ENCODE results near the gene HOXD1.

The HOXD1 gene

DNA sequence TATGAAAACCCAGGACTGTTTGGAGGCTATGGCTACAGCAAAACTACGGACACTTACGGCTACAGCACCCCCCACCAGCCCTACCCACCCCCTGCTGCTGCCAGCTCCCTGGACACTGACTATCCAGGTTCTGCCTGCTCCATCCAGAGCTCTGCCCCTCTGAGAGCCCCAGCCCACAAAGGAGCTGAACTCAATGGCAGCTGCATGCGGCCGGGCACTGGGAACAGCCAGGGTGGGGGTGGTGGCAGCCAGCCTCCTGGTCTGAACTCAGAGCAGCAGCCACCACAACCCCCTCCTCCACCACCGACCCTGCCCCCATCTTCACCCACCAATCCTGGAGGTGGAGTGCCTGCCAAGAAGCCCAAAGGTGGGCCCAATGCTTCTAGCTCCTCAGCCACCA lies 19.3 kb upstream of the HOXD1 start:
- no peak for DNase-seq (ENCODE audit: low spot score in 2 of 2)
- no peaks in the 10 kb centered on the region for H3K36me3 Mint-ChIP-seq
- H3K27me3 Mint-ChIP-seq = peaks cover 30% of the 10 kb centered on the region
- no peak overlapping the region for H3K4me3 Mint-ChIP-seq
- peaks cover 3% of the 10 kb centered on the region for H3K4me1 Mint-ChIP-seq
- H3K27ac Mint-ChIP-seq = no peak overlapping the region
- peaks cover 1% of the 10 kb centered on the region for H3K9me3 Mint-ChIP-seq
- no peak for ATAC-seq (ENCODE audit: low read depth)

DNA sequence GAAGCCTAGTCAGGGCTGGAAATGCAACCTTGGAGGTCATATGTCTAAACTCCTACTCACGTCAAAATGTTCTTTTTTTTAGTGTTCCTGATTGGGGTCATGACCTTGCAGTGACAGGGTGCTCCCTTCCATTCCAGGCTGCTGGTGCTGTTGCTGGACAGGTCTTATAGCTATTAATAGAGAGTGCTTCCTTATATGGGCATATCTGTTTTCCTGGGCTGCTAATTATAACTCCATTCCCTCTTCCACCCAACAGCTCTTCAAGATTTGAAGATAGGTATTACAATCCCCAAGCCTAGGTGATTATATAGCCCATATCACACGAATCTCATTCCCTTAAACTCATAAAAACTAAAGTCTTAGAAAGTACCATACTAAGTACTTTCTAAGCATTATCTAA lies 18.8 kb upstream of the HOXD1 start:
- Mint-ChIP-seq H3K27me3 (peaks cover 28% of the 10 kb centered on the region), H3K27ac (no peak overlapping the region), H3K4me3 (no peak overlapping the region), H3K4me1 (peaks cover 3% of the 10 kb centered on the region), H3K36me3 (no peaks in the 10 kb centered on the region), H3K9me3 (no peaks in the 10 kb centered on the region)
- ATAC-seq (ENCODE audit: low read depth) = no peak
- no peak for DNase-seq (ENCODE audit: low spot score in 2 of 2)

DNA sequence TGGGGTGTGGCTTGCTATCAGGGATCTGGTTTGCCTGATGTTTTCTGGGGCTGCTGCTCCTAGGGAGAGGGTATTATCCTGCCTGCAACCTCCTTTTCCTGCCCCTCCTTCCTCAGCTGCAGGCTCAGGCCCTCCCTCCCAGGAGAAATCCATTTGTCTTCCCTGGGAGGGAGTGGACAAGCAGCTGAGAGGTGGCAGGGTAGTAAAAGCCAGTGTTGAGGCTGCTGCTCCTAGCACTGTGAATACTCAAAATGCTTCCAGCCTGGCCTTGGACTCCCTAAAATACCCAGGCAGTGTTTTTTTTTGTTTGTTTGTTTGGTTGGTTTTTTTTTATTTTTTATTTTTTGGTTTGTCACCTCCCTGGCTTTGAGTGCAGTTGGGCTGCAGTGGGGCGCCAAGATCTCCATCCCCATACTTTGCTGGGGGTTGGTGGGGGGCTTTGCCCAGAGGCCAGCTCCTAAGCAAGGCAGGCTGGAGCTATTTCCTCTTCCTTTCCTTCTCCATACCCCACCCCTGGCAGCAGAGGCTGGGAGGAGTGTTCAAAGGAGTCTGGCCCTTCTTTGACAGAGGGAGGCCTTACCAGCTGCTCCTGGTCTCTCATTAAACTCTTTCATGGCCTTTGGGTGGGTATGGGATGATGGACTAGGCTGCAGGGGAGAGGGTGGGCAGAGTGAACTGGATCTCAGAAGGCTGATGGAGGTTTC lies 17.7 kb upstream of the HOXD1 start:
- Mint-ChIP-seq H3K4me1 (peaks cover 3% of the 10 kb centered on the region), H3K4me3 (no peak overlapping the region), H3K27me3 (peaks cover 32% of the 10 kb centered on the region), H3K36me3 (no peaks in the 10 kb centered on the region), H3K9me3 (no peaks in the 10 kb centered on the region), H3K27ac (no peak overlapping the region)
- DNase-seq (ENCODE audit: low spot score in 2 of 2) (no peak), ATAC-seq (ENCODE audit: low read depth) (no peak)

DNA sequence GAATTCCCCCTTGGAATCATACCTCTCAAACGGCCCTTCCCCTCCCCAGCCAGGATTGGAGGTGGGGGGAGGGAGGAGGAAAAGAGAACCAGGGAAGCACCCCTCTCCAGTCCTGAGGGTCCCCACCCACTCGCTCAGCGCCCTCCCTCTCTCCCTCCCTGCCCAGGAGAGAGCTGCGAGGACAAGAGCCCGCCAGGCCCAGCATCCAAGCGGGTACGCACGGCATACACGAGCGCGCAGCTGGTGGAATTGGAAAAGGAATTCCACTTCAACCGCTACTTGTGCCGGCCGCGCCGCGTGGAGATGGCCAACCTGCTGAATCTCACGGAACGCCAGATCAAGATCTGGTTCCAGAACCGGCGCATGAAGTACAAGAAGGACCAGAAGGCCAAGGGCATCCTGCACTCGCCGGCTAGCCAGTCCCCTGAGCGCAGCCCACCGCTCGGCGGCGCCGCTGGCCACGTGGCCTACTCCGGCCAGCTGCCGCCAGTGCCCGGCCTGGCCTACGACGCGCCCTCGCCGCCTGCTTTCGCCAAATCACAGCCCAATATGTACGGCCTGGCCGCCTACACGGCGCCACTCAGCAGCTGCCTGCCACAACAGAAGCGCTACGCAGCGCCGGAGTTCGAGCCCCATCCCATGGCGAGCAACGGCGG lies 17.0 kb upstream of the HOXD1 start:
- ATAC-seq (ENCODE audit: low read depth) (no peak), DNase-seq (ENCODE audit: low spot score in 2 of 2) (no peak)
- no peaks in the 10 kb centered on the region for H3K9me3 Mint-ChIP-seq
- H3K27me3 Mint-ChIP-seq = peaks cover 31% of the 10 kb centered on the region
- H3K4me3 Mint-ChIP-seq = no peak overlapping the region
- no peaks in the 10 kb centered on the region for H3K36me3 Mint-ChIP-seq
- no peak overlapping the region for H3K27ac Mint-ChIP-seq
- H3K4me1 Mint-ChIP-seq = peaks cover 3% of the 10 kb centered on the region

DNA sequence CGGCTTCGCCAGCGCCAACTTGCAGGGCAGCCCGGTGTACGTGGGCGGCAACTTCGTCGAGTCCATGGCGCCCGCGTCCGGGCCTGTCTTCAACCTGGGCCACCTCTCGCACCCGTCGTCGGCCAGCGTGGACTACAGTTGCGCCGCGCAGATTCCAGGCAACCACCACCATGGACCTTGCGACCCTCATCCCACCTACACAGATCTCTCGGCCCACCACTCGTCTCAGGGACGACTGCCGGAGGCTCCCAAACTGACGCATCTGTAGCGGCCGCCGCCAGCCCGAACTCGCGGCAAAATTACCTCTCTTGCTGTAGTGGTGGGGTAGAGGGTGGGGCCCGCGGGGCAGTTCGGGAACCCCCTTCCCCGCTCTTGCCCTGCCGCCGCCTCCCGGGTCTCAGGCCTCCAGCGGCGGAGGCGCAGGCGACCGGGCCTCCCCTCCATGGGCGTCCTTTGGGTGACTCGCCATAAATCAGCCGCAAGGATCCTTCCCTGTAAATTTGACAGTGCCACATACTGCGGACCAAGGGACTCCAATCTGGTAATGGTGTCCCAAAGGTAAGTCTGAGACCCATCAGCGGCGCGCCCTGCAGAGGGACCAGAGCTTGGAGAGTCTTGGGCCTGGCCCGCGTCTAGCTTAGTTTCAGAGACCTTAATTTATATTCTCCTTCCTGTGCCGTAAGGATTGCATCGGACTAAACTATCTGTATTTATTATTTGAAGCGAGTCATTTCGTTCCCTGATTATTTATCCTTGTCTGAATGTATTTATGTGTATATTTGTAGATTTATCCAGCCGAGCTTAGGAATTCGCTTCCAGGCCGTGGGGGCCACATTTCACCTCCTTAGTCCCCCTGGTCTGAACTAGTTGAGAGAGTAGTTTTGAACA lies 16.2 kb upstream of the HOXD1 start:
- no peaks in the 10 kb centered on the region for H3K36me3 Mint-ChIP-seq
- H3K9me3 Mint-ChIP-seq = no peaks in the 10 kb centered on the region
- H3K4me1 Mint-ChIP-seq = peaks cover 3% of the 10 kb centered on the region
- ATAC-seq (ENCODE audit: low read depth) (no peak), DNase-seq (ENCODE audit: low spot score in 2 of 2) (no peak)
- H3K4me3 Mint-ChIP-seq = no peak overlapping the region
- peaks cover 32% of the 10 kb centered on the region for H3K27me3 Mint-ChIP-seq
- H3K27ac Mint-ChIP-seq = no peak overlapping the region

DNA sequence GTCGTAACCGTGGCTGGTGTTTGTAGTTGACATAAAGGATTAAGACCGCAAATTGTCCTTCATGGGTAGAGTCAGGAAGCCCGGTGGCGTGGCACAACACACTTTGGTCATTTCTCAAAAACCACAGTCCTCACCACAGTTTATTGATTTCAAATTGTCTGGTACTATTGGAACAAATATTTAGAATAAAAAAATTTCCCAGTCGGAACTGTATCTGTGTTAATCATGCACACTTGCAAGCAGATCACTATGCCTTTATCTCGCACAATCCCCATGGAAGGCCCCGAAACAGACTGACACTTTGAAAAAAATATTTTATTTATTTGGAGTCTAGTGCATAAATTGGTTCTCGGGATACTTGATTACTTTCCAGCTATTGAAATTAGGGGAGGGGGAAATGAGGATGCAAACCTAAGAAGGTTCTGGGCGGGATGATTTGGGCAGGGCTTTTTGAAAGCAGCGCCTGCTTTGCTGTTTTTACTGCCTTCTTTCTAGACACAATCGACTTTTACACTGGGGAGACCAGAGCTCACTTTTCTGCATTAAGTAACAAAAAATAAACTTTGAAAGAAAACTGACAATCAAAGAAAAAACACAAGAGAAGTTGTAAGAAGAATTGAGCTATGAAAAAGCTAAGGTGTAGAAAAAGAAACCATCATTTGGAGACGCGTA lies 15.4 kb upstream of the HOXD1 start:
- ATAC-seq (ENCODE audit: low read depth) = no peak
- no peak overlapping the region for H3K4me3 Mint-ChIP-seq
- no peaks in the 10 kb centered on the region for H3K36me3 Mint-ChIP-seq
- no peaks in the 10 kb centered on the region for H3K9me3 Mint-ChIP-seq
- no peak overlapping the region for H3K27ac Mint-ChIP-seq
- peaks cover 36% of the 10 kb centered on the region for H3K27me3 Mint-ChIP-seq
- peaks cover 3% of the 10 kb centered on the region for H3K4me1 Mint-ChIP-seq
- no peak for DNase-seq (ENCODE audit: low spot score in 2 of 2)

DNA sequence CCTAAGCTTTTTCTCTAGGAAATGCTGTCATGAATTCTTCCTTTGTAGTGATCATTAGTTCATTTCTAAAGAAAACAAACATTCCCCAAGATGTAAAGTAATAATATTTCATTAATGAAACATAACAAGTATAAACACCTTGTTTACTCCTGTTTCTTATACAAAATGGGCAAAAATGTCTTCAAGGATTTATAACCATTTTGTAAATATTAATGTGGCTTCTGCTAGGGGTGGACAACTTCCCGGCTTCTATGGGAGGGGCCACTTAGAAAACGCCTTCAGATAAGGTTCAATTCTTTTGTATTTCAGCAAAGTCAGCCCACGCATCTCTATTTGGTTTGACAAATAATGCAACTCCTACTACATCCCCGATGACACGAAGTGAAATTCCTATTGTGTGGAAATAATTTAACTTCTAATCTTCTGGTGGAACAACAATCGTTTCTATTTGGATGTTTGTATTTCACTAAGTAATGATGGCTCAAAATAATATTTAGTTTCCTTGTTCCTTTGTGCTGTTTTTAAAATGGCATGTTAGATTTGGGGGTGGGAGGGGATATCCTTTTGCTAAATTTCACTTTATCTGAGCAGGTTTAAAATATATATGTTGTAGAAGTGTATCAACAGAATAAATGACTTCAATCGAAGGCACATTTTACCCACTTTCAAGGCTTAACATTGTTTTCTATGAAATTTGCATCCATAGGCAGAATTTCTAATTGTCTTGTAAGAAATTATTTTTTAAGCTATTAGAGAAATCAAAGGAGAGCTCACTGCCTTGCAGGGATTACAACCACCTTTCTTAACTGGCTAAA lies 14.7 kb upstream of the HOXD1 start:
- H3K4me3 Mint-ChIP-seq = no peak overlapping the region
- ATAC-seq (ENCODE audit: low read depth) (no peak), DNase-seq (ENCODE audit: low spot score in 2 of 2) (no peak)
- H3K36me3 Mint-ChIP-seq = no peaks in the 10 kb centered on the region
- no peak overlapping the region for H3K27ac Mint-ChIP-seq
- H3K9me3 Mint-ChIP-seq = no peaks in the 10 kb centered on the region
- peaks cover 38% of the 10 kb centered on the region for H3K27me3 Mint-ChIP-seq
- peaks cover 3% of the 10 kb centered on the region for H3K4me1 Mint-ChIP-seq

DNA sequence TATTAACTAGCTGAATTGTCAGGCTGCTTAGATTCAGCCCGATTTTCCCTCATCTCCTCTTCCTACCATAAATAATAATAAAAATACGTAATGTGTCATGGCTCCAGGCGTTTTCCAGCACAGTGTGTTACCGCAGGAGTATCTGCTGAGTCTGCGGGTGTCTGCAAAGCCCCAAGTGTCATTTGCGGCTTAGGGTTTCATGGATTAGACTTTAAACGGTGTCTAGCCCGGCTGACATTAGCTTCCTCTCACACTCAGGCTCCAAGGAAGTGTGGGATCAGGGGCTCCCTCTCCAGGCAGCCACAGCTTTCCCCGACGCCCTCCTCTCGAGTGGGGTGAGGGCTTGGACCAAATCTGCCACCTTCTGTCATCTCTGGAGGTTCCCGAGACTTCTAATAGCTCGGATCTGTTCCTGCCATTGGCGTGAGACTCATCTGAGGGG lies 14.1 kb upstream of the HOXD1 start:
- Mint-ChIP-seq H3K27me3 (peaks cover 40% of the 10 kb centered on the region), H3K4me1 (peaks cover 3% of the 10 kb centered on the region), H3K27ac (no peak overlapping the region), H3K4me3 (no peak overlapping the region), H3K36me3 (no peaks in the 10 kb centered on the region), H3K9me3 (no peaks in the 10 kb centered on the region)
- DNase-seq (ENCODE audit: low spot score in 2 of 2) (no peak), ATAC-seq (ENCODE audit: low read depth) (no peak)

DNA sequence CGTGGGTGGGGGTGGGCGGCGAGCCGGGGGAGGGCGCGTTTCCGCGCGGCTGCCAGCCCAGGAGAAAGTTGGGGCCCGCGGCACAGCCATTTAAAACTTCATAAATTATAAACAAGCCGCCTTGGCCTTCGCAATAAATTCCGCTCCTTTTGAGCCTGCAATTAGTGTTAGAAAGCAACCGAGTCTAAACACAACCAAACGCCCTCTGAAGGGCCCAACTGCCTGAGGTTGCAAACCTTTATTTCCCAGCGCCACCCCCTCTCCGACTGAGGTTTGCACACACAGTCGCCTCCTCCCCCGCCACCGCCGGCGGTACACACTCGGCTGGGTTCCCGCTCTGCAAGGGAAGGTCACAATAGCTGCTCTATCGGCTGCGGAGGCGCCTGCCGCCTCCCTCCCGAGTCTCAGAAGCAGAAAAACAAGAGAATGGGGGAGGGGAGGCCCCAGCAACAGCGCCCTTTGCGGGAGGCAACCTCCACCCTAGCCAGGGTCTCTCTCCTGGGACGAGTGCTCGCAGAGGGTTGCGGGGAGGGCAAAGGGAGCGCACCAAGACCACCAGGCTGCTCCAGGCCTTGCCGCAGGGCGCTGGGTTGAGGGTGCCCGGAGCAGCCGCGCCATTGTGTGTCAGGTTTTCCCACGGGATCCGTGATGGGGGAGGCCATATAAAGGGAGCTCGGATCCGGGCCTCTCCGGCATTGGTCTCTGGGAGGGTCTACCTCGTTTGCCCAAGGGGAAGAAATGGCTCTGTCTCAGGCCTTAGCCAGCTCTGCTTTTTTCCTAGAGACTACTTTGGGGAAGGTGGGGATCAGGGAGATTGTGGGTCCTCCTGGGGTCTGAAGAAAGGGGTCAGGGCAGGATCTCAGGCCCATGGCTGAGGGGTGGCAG lies 13.4 kb upstream of the HOXD1 start:
- no peak overlapping the region for H3K4me3 Mint-ChIP-seq
- no peaks in the 10 kb centered on the region for H3K36me3 Mint-ChIP-seq
- ATAC-seq (ENCODE audit: low read depth) (no peak), DNase-seq (ENCODE audit: low spot score in 2 of 2) (no peak)
- no peaks in the 10 kb centered on the region for H3K9me3 Mint-ChIP-seq
- H3K4me1 Mint-ChIP-seq = peaks cover 3% of the 10 kb centered on the region
- peaks cover 41% of the 10 kb centered on the region for H3K27me3 Mint-ChIP-seq
- no peak overlapping the region for H3K27ac Mint-ChIP-seq

DNA sequence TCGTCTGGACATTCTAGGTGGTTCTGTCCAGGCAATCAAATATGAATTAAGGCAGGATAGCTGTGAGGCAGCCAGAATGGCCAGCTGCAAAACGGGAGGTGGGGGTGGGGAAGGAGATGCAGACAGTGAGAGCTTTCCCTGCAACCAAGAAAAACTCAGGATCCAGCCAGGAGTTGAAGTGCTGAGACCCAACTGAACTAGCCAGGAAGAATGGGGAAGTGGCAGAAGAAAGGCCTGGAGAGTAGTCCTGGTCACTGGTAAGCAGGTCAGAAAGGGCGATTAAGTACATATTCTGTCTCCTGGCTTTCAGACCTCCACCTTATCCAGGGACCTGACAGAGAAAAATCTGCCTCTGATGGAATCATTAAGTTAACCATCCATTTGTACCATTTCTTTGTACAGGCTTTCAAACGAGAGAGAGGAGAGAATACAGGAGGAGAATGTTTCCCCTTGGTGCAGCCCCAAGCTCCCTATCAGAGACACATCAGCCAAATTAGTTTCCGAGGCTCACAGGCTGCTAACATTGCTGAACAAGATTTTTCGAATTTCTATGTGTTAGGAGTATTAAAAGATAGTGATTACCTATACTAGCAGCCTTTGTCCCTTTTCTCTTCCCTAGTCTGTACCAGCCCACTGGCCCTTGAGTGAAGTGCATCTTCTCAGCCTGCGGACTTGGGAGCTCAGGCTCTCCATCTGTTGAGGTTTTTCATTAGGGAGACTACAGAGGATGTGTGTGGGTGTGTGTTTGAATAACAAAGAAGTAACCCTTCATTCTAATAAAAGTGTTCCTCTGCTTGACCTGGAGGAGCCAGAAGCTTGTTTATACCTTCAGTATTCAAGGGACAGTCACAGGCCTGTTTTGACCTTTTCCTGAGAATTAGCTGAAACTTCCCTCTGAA lies 12.5 kb upstream of the HOXD1 start:
- Mint-ChIP-seq H3K4me3 (no peak overlapping the region), H3K4me1 (peaks cover 3% of the 10 kb centered on the region), H3K27me3 (peaks cover 43% of the 10 kb centered on the region), H3K27ac (no peak overlapping the region), H3K36me3 (no peaks in the 10 kb centered on the region), H3K9me3 (no peaks in the 10 kb centered on the region)
- DNase-seq (ENCODE audit: low spot score in 2 of 2) (no peak), ATAC-seq (ENCODE audit: low read depth) (no peak)

DNA sequence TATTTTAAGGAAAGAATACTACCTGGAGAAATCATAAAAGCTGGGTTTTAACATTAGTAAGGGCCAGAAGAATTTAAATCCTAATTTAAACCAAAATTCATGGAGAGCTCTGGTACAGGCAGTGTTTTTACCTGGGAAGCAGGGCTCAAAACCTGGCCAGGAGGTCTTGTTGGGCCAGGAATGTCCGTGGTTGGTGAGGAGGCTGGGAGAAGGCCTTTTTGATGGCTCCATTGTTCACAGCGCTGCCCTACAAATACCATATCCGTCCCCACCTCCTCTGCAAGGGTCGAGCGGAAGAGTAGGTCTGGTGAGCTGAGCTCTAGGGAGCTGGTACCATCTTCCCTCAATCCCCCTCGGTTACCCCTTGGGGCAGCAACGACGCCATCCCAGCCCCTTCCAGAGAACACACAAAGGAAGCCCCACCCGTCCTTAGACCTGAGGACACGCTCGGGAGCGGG lies 10.9 kb upstream of the HOXD1 start:
- H3K27me3 Mint-ChIP-seq = peaks cover 36% of the 10 kb centered on the region
- ATAC-seq (ENCODE audit: low read depth) = no peak
- no peak overlapping the region for H3K27ac Mint-ChIP-seq
- H3K9me3 Mint-ChIP-seq = no peaks in the 10 kb centered on the region
- peaks cover 3% of the 10 kb centered on the region for H3K4me1 Mint-ChIP-seq
- no peaks in the 10 kb centered on the region for H3K36me3 Mint-ChIP-seq
- H3K4me3 Mint-ChIP-seq = no peak overlapping the region
- DNase-seq (ENCODE audit: low spot score in 2 of 2) = no peak
